Umbilical cord (tissue), 2 donors: ENCODE results near the gene MIR17HG. TPM values are rescaled to one million over a fixed set of nuclear protein-coding genes. Genes with fewer than 3 reads are reported as not detected.
"Not testable (repeated sequence)": the region's sequence is repeated elsewhere in the genome, so short reads cannot be mapped to it uniquely, and the experiment has no call there.

Source experiments
- DNase-seq: peaks from one replicate; pipeline ENCODE4 v3.0.0-alpha.2; 2015; ENCODE audit warnings: low spot score
- total RNA-seq: library from RNA; depleted of rRNA; stranded (reverse); fragments of >200 nt; gene quantifications from one replicate; pipeline ENCODE4 v1.2.3, GENCODE V29; 2014; ENCODE audit warnings: low replicate concordance; ENCODE audit not compliant: insufficient read depth

Gene MIR17HG
- total RNA-seq, 1 donor from 2014 or later: 7.9 TPM

GRCh38 chr13:91347996-91348905, 764 bp downstream of the MIR17HG start:
- DNase-seq: peak; percentile 54

DNA sequence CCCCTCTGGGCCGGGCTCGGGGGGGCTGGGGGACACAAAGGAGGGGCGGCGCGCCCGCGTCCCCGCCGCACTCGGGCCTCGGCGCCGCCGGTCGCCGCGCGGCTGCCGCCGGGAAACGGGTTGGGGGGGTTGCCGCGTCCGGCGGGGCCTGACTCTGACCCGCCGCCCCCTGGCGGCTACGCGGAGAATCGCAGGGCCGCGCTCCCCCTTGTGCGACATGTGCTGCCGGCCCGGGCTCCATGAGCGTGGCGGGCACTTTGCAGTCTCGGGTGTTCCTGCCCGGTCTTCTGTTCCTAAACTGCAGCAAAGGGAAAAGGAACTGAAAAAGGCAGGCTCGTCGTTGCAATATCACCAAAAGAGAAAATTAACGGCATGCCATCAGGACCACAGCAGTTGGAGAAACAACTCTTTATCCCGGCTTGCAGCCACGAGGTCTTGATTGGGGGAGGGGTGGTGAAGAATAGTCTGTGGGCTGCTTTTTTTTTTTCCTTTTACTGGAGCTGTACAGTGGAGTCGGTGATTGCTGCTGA, 1.5 kb downstream of the MIR17HG start:
- DNase-seq: peak; percentile 92

- no peak for DNase-seq
Observed at GRCh38 chr13:91349992-91350911, 2.8 kb downstream of the MIR17HG start.

GRCh38 chr13:91351123-91351522, 3.6 kb downstream of the MIR17HG start:
- DNase-seq: no peak

DNA sequence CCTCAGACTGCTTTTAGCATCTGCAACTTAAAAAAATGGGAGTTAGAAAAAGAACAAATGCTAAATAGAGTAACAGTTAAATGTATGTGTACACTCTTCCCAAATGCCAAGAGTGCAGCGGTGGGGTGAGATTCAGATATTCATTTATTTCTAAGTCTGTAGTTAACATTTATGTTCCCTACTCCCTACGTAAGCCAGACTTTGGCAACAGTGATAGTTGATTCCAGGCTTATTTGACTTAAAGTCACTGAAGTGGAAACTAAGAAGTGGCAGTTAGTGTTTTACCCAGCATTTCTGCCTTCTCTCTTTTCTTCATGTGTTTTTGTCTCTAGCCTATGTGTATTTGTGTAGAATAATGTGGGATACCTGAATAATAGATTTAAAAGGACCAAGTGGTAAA, 4.5 kb downstream of the MIR17HG start:
- DNase-seq: no peak

DNA sequence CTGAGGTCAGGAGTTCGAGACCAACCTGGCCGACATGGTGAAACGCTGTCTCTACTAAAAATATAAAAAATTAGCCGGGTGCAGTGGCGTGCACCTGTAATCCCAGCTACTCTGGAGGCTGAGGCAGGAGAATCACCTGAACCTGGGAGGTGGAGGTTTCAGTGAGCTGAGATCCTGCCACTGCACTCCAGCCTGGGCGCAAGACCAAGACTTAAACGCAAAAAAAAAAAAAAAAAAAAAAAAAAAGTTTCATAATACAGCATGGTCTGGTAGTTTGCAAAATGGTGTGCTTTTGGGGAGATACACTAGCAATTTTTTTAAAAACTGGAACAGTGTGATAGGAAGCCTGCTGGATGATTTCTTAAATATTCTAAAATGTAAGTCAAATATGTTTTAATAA, 5.4 kb downstream of the MIR17HG start:
- DNase-seq: not testable (repeated sequence)

DNA sequence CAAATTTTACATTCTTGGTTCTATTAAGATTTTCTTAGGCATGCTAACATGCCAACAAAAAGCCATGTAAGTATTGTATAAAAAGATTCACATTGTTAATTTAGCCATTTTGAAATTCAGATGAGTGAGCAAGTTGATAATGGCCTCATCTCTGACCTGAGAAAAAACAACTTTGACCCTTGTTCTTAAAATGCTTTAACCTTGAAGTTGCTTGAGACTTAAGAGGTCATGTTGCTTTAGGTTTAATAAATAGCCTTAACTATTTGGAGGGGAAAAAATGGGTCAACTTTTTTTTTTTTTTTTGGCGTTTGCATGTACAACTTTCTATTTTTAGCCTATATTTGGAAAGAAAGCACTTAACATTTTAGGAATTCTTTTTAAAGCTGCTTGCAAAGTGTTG, 6.0 kb downstream of the MIR17HG start:
- DNase-seq: no peak

- DNase-seq: no peak
Observed at GRCh38 chr13:91355099-91355825, 7.8 kb downstream of the MIR17HG start.

DNA sequence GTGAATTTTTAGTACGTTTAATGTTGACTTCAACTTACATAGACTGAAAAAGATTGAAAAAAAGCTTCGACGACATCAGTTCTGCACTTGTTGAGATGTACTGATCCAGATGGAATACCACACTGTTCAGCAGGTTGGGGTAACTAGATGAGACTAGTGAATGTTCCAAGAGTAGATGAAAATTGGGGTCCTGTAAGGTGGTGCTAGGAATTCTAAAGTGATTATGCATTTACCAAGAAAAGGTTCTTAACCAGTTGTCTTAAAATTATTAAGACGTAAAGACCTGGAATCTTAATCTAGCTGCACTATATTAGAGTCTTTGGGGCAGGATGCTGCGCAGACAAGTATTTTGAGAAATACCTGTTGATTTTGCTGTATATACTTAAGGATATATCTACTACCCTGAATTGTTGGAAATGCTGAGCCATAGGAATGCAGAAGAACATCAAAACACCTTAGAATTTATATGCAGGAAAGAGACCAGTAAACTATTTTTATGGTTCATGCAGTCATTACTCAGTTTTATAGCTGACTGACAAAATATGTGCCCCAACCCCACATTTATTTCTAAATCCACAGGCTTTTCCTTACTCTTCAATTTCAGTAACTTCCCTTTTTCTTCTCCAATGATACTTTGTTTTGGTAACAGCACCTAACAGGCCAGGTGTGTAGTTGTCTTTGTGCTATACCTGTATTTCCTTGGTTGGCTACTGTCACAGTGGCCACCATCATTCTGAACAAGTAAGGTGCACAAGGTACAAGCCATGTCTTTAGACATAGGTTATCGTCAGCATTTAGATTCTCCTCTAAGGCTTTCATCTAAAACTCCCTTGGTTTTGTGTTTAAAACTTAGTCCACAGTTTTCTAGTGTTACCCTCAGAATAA, 8.6 kb downstream of the MIR17HG start:
- no peak for DNase-seq

DNA sequence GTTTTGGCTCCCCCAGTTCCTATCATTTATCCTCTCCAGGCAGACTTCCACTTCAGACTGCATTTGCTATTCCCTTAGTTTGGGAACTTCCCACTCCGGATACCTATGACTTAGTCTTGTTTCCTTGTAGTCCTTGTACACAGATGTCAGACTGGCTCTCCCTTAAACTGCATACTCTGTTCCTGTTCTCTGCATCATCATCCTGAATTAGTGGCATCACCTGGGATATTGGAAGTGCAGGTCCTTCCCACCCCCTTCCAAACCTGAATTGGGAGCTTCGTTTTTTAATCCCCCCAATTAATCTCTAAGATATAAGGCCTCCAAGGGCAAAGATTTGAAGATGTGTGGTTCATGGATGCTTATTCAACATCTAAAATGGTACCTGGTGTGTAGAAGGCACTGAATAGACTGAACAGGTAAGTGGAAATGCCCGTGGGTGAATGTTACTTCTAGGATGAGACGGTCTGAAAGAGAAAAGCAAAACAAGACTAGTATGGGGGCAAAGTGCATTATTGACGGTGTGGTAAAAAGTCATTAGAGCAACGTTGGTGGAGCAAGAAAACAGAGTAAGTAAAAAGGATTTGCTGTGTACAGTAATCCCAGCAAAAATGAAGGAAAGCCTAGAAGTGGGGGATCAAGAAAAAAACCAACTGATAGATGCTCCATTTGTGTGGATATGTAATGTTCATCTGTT, 9.6 kb downstream of the MIR17HG start:
- no peak for DNase-seq

- no peak for DNase-seq
Observed at GRCh38 chr13:91357613-91358386, 10.3 kb downstream of the MIR17HG start.

- DNase-seq: no peak
Observed at GRCh38 chr13:91358387-91358782, 10.9 kb downstream of the MIR17HG start.

- no peak for DNase-seq
Observed at GRCh38 chr13:91359111-91359510, 11.6 kb downstream of the MIR17HG start.

DNA sequence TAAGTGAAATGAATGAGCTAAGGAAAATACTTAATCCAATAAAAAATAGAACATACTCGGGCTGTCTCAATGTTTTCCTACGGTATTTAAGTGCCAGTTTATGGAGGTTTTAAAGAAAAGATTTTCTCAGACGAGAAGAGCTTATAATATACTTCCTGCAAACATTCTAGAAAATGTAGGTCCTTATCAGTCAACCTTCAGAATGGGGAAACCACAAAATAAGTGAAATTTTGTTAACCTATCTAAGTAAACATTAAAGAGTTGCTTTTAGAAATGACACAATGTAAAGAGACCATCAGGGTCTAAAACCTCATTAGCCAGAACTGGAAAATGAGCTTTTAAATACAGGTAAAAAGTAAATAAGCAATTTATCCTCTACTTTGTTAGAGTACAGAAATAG, 12.1 kb downstream of the MIR17HG start:
- no peak for DNase-seq

- no peak for DNase-seq
Observed at GRCh38 chr13:91360246-91360751, 12.8 kb downstream of the MIR17HG start.

DNA sequence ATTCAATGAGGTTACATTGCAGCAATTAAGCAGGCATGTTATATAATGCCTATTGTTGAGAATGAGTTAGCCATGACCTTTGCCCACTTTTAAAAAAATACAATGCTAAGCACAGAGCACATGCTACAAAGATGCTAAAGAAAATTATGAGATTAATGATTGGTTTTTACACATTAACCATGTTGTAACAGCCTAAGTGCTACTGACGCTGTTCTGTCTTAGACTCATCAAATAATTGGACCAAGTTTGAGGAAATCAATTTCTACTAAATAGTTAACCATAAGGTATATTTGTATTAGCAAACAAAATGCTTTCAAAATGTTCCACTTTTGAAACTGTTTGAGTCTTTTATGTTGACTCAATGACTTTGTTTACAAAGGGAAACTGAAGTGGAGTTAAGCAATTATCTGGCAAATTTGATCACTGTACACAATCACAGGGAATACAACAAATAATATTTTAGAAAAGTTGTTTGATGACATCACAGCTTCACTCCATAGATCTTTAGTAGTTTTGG, 14.3 kb downstream of the MIR17HG start:
- DNase-seq: no peak

DNA sequence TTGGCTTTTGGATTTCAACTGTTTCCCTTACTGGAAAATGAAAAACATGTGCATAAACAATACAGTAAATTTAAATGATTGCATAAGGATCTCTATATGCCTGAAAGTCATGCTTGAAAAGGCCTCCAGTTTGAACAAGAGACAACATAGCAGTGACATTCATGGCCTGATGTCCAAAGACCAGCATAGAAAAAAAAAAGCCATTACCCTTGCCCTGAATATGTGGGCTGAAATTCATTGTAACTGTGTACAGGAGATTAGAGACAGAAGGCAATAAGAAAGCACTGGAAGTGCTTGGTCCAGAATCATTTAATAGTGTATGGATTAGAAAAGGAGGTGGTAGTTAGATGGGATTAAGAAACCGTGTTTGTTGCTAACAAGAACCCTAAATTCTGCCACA, 15.4 kb downstream of the MIR17HG start:
- DNase-seq: no peak

- DNase-seq: no peak
Observed at GRCh38 chr13:91368101-91368500, 20.6 kb downstream of the MIR17HG start.
